ENCODE data around the gene C11orf91. TPM values are rescaled to one million over a fixed set of nuclear protein-coding genes. Genes with fewer than 3 reads are reported as not detected.
"Not testable (repeated sequence)": the region's sequence is repeated elsewhere in the genome, so short reads cannot be mapped to it uniquely, and the experiment has no call there.

Gene C11orf91, protein sequence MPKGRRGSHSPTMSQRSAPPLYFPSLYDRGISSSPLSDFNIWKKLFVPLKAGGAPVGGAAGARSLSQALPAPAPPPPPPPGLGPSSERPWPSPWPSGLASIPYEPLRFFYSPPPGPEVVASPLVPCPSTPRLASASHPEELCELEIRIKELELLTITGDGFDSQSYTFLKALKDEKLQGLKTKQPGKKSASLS
- not detected for total RNA-seq

DNA sequence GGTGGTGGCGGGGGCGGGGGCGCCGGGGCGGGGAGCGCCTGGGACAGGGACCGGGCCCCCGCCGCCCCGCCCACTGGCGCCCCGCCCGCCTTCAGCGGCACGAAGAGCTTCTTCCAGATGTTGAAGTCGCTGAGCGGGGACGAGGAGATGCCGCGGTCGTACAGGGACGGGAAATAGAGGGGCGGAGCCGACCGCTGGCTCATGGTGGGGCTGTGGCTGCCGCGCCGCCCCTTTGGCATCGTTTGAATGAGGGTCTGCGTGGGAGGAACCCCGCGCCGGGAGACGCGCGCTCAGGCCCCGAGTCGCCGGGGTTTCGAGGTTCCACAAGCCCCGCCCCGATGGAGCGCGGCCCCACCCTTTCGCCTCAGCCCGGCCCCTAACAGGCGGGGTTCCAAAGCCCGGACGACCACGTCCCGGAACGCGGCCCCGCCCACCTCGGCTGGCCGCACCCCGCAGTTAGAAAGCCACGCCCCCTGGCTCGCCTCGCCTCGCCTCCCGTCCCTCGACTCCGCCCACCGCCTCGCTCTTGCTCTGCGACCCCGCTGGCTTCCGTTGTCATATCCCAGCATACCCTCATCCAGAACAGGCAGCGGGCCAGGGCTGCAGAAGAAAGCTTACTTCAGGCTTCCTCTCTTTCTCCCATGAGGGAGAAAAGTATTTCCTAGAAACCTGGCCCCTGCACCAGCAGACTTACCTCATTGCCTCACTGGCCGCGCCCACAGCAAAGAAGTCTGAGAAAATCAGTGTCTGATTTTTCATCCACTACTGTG lies at the start of gene C11orf91:
TSS of gene C11orf91 (minus strand) at position 325 of the 770 bp plus-strand sequence. CDS start at position 239, 86 bp downstream.
- DNase-seq: peak; percentile 88

DNA sequence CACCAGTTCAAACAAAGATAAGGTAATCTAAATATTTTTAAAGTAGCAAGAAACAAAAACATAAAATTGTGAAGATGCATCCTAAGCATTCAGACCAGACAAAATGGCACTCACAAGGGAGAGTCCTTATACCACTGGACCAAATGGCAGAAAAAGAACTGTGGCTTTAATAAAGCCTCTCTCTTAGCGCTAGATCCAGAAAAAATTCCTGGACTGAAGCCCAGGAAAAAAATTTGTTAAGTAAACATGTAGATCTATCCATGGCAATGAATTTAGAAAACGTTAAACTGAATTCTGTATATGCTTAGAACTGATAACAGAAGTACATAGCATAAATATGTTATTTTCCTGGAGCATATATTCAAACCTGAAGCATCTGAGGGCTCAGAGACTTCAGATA lies 47.4 kb upstream of the C11orf91 start:
- no peak for DNase-seq

DNA sequence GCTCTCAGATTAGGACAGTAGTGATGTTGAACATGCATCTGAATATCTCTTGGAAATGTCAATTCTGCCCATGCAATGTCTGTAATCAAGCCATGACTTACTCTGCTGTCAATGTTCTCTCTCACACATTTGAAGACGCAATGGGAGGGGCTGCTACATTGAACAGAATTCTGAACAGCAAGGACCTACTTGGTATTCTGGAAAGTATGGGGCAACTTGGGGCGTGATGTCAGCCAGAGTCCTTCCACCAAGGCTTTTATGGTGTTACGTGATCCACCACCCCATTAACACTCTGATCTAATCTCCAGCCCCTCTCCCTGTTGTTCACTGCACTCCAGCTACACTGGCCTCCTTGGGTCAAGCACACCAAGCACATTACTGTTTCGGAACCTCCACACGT lies 42.7 kb upstream of the C11orf91 start:
- no peak for DNase-seq

DNA sequence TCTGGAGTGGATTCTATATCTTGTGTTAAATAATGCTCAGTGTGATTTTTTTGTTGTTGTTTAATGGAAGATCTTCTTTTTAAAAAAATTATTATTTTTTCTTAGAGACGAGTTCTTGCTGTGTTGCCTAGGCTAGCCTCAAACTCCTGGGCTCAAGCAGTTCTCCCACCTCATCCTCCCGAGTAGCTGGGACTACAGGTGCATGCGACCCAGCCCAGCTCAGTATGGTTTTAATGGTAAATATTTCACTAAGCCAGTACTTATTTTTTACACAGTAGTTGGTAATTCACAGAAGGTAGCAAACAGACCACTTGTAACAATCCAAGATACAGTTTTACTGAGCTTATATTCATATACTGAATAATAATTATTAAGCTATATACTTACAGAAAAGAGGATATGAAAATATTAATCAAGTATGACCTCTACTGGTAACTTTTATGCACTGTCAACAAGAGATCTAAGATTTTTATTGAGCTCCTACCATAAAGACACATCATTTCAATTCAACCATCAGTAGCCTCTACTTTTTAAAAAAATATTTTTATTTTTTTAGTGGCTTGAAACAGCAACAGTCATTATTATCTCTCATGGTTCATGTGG lies 41.7 kb upstream of the C11orf91 start:
- DNase-seq: no peak

DNA sequence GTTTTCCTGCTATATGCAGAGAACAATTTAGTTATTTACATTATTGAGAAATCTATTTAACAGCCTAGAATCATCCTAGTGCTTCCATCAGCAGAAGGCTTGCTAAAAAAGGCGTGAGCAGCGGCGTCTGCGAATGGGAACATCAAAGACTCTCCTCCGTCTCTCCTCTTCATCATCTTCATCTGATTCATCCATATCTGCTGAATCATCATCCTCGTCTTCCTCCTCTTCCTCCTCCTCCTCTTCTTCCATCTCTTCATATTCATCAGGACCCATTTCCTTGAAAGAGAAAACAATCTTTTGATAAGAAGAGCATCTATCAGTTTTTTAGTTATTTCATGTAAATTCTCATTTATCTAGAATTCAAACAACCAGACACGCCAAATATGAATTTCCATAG lies 41.2 kb upstream of the C11orf91 start:
- no peak for DNase-seq

DNA sequence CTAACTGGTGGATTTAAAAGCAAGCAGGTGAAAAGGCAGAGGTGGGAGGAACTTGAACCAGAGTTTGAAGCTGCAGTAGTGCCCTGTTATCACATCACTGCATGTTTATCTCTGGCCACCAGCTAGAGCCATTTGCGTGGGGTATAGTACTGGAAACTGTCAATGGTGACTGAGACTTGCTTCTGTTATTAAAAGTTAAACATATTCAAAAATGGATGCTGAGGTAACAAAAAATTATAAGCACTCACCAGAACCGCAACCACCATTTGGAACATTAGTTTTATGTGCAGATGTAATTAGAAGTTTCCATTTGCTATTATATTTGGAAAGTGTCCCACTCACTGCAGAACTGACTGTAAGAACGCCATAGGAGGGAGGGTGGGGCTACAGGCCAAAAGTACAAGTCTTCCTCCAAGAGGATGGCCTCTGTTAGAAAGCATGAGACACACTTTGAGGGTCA lies 36.8 kb upstream of the C11orf91 start:
- no peak for DNase-seq

DNA sequence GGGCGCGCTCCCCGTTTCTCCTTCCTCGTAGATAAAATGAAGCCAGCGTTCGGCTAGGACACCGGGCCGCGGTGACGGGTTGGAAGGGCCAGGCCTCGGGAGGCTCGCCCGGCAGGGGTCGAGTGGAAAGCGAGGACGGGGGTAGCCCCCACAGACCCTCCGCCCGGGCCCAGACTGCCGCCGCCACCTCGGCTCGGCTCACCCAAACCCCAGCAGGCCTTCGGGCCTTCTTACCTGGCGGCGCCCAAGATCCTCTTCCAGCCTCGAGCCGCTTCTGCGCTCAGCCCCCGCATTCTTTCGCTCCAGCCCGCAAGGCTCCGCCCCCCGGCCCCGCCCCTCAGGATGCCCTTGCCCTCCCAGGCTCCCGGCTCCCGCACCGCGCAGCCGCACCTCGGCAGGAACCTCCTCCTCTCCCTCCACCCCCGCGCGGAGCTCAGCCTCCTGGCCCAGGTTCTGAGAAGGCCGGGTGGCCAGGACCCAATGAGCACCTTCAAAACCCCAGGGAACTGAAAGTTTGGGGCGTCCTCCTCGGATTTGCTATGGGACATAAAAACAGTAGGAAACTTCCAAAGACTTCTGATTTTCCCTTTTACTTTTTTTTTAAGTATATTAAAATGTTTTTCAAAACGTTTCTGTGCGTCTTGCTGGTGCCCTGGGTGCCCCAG lies 35.7 kb upstream of the C11orf91 start, which contains the start of gene CD59:
TSS of gene CD59 (minus strand) at position 276 of the 665 bp plus-strand sequence. CDS start 13,978 bp downstream, outside the sequence.
- peak; percentile 88 for DNase-seq

DNA sequence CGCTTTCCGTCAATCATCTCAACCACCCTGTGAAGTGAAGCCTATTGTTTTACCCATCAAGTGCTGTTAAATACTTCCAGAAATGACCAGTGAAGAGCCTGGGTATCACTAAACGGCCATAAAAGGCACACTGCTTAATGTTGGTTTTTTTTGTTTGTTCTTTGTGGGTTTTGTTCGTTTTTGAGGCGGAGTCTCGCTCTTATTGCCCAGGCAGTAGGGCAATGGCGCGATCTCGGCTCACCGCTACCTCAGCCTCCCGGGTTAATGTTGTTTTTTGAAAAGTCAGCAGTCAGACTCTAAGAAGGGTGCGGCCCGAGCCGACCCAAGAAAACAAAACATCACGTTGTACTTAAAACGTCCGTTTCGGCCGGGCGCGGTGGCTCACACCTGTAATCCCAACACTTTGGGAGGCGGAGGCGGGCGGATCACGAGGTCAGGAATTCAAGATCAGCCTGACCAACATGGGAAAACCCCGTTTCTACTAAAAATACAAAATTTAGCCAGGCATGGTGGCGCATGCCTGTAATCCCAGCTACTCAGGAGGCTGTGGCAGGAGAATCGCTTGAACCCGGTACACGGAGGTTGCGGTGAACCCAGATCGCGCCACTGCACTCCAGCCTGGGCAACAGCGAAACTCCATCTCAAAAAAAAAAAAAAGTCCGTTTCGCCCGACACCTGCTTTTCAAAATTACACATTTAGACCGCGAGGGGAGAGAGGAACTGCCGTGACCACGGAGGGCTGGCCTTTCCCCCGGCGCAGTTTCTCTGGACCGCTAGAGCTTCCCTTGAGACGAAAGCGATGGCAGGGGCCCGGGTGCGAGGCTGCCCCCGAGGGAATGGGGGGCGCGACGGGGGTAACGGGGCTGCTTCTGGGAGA lies 34.9 kb upstream of the C11orf91 start:
- DNase-seq: no peak

DNA sequence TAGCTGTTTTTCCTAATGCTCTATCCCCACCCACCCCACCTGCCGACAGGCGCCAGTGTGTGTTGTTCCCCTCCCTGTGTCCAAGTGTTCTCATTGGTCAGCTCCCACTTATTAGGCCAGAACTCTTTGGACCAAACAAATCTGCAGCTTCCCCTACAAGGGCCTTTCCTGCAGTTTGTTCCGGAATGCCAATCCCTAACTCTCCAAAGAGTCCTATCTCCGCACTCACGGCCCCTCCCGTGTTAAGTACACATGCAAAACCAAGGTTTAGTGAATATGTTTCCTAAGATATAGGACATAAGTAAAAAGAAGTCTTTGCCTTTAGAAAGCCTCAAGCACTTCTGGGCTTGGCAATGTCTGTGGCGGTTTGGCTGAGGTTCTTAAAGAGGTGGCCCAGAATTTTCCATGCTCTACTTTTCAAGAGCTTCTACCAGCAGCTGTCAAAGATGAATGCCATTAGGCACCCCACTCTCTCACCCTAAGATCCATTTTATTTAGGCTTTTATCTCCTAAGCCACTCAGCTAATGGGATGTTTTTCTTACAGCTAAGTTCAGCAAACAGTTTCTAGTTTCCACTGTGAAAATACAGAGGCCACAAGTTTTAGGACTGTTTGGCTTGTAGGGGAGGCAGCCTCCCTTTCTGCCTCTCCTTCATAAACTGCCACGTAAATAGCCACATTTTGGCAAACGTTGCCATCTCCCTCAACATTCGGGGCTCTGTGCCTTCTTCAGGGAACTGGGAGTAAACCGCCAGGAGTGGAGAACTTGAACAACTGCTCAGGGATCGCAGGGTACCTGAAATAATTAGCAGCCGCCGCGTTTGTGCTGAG lies 34.0 kb upstream of the C11orf91 start:
- no peak for DNase-seq

DNA sequence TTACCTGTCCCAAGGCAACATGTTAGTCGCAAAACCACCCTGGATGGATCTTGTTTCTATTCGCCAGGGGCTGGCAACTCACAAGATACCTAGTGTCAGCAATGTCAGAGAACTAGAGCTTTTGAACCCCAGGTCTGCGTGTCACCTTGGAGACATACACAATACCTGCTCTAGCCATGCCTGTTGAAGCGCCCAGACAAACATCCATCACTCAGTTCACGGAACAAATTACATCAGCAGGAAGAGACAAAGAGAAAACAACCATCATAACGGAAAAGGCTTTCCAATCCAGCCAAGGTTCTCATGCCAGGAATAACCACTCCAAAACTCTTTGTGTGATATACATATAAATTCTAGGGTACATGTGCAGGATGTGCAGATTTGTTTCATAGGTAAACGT lies 33.4 kb upstream of the C11orf91 start:
- no peak for DNase-seq

DNA sequence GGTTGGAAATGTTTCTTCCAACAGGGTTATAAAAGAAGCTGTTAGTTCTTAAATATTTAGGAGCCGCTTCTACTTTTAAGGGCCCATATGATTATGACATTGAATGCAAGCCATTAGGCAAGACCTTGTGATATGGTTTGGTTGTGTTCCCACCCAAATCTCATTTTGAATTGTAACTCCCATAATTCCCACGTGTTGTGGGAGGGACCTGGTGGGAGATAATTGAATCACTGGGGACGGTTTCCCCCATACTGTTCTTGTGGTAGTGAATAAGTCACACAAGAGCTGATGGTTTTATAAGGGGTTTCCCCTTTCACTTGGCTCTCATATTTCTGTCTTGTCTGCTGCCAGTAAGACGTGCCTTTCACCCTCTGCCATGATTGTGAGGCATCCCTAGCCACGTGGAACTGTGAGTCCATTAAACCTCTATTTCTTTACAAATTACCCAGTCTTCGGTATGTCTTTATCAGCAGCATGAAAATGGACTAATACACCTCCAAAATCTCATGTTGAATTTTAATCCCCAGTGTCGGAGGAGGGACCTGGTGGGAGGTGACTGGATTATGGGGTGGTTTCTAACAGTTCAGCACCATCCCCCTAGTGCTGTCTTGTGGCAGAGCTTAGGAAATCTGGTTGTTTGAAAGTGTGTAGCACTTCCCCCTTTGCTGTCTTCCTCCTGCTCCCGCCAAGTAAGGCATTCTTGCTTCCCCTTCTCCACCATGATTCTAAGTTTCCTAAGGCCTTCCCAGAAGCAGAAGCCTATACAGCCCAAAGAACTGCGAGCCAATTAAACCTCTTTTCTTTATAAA lies 31.3 kb upstream of the C11orf91 start:
- DNase-seq: no peak

DNA sequence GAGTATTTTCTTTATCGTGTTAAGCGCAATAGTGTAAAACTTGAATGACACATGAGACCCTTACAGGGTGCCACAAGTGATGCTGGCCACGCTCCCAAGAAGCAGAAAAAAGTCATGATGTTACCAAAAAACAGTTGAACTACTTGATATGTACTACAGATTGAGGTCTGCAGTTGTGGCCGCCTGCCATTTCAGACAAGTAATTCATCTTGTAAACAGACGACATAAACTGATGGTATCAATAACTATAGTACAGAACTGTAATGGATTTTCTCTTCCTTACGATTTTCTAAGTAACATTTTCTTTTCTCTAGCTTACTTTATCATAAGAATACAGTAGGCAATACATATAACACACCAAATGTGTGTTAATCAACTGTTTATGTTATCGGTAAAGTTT lies 30.1 kb upstream of the C11orf91 start:
- no peak for DNase-seq

DNA sequence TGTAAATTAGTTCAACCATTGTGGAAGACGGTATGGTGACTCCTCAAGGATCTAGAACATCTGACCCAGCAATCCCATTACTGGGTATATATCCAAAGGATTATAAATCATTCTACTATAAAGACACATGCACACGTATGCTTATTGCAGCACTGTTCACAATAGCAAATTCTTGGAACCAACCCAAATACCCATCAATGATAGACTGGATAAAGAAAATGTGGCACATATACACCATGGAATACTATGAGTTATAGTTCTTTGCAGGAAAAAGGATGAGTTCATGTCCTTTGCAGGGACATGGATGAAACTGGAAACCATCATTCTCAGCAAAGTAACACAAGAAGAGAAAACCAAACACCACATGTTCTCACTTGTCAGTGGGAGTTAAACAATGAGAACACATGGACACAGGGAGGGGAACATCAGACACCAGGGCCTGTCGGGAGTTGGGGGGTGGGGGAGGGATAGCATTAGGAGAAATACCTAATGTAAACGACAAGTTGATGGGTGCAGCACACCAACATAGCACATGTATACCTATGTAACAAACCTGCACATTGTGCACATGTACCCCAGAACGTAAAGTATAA lies 28.5 kb upstream of the C11orf91 start:
- DNase-seq: not testable (repeated sequence)

DNA sequence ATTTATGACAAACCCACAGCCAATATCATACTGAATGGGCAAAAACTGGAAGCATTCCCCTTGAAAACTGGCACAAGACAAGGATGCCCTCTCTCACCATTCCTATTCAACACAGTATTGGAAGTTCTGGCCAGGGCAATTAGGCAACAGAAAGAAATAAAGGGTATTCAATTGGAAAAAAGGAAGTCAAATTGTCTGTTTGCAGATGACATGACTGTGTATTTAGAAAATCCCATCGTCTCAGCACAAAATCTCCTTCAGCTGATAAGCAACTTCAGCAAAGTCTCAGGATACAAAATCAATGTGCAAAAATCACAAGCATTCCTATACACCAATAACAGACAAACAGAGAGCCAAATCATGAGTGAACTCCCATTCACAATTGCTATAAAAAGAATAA lies 26.9 kb upstream of the C11orf91 start:
- DNase-seq: not testable (repeated sequence)

DNA sequence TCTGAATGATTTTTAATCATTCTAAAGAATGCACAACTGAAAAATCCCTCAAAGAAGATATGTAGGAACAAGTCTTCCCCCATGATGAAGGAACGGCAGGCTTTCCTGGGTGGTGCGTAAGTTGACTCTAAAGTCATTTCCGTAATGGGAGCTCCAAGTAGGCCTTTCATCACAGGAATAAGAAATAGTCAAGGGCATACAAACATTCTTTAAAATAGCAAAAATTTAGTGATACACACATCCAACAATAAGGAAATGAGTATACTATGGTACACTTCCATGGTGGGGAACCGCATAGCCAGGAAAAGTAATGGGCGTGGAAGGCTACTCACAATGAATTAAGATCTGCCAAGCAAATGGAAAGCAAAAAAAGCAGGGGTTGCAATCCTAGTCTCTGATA lies 24.9 kb upstream of the C11orf91 start:
- no peak for DNase-seq

DNA sequence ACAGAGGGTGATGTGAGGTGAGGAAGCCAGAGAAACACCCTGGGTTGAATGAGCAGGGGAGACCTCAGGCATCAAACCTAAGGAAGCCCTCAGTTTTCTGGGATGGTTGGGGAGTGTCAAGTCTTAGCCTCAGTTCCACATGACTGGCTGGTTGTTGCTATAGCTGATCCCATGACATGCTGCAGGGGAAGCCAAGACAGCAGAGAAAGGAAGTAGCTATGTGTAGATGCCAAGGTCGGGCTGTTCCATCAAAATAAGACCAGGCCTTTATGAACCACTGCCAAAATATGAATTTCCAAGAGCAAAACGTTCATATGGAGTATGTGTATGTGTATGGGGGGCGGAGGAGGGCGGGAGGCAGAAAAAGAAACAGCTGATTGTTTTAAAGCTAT lies 24.0 kb upstream of the C11orf91 start:
- no peak for DNase-seq

DNA sequence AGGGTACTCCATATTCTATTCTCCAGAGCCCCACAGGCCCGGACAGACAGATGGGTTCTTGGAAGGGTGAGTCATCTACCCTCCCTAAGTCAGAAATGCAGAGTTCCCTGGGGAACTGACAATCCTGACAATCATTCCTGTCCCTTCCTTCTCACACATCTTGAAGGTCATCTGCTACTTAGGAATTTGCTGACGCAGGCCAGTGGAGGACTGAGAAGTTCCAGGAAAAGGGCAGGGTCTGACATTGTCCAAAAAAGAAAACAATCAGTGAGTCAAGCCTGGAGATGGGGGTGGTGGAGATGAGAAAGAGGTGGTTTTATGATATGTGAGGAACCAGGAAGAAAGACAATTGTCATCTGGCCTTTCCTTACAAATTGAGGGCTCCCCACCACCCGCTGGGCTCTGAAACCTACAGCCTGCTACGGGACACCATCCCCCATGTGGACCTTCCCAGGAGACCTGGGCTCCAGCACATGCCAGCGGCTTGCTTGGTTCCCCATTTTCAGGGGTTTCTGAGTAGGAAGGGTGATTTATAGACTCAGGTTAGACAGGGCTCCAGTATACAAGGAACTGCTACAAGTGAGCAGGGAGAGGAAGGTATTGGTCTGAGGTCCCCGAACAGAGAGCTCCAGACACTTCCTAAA lies 22.7 kb upstream of the C11orf91 start:
- no peak for DNase-seq

DNA sequence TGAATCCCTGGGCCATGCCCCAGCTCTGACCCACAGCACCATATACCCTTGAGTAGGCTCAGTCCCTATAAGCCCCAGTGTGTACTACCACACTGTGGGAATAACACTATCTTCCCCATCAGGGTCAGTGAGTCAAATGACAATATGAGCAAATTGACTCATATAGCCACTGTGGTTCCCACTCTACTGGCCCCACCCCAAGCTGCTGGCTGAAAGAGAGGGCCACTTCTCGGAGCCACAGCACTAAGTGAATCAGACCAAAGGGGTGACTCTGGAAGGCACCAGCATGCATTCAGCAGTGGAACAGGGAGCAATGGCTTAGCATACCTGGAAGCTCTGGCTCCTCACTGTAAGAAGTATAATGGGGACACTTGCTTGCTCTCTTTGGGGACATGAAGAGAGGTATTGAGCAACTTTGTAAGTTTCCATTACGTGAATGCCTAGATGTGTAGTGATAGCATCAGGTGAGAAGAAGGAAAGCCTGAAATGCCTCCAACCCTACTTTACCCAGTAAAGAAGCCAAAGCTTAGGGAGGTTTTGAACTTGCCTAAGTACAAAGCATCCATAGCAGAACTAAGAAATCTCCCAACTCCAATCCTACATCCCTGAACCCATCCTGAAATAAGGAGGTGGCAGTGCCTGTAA lies 22.1 kb upstream of the C11orf91 start:
- DNase-seq: no peak

DNA sequence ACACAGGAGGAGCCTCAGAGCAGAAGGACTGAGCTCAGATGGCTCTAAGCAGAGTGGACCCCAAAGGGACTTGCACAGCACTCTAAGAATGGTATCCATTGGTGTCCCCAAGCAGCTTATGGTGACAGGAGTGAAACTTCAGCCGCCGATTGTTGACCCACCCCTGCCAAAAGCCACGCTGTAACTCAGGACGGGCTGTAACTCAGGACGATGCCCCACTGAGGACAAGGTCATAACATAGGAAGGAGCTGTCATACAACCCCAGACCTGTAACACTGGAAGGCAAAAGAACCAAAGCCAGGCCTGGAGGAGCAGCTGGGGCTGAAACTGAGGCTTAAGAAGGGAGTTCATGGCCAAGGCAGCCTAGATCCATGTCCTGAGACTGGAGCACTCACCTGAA lies 21.4 kb upstream of the C11orf91 start:
- DNase-seq: no peak

All from occipital lobe (tissue), 2 donors.